Hepatocyte (in vitro differentiated cells): ENCODE results near the gene PNPLA2.

ENCODE experiments used
- EZH2 ChIP-seq: fragments of 200-600 bp; sonication (generic); IDR thresholded peaks from 2 replicates; pipeline ENCODE4 v1.6.1; 2016; ENCODE audit warnings: antibody characterized with exemption, mild to moderate bottlenecking, borderline replicate concordance
- TF ChIP-seq, protein P1 (sequence below): fragments of 200-600 bp; sonication (generic); IDR thresholded peaks from 2 replicates; pipeline ENCODE4 v1.5.1; 2016; ENCODE audit warnings: antibody characterized with exemption, mild to moderate bottlenecking; ENCODE audit not compliant: poor library complexity

DNA sequence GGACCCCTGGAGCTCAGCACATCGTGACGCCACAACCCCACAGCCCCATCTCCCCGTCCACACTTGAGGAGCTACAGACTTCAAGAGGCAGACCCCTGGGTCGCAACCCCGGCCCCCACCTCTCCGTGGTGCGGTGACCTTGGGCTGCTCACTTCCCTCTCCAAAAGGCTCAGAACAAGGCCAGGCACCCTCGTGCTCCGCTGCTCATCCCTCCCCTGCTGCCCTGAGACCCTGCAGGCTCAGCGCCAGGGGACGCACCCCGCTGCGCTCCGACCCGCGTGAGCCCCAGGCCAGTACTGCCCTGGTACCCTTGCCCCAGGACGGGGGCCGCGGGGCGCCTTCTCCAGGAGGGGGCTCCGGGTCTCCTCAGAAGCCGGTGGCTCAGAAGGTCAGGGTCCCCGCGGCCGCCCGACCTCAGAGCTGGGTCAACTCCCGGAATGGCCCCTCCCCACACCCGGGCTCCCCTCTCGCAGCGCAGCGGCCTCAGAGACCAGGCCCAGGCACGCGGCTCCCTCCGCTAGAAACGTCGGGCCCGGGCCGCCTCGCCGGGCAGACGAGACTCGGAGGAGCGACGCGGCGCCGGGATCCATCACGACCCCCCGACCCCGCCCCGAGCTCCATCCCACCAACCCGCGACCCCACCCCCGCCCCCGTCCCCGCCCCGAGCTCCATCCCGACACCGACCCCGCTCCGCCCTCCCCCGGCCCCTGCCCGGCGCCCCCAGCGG, 42.0 kb upstream of the PNPLA2 start:
- TF ChIP-seq, protein P1, sequence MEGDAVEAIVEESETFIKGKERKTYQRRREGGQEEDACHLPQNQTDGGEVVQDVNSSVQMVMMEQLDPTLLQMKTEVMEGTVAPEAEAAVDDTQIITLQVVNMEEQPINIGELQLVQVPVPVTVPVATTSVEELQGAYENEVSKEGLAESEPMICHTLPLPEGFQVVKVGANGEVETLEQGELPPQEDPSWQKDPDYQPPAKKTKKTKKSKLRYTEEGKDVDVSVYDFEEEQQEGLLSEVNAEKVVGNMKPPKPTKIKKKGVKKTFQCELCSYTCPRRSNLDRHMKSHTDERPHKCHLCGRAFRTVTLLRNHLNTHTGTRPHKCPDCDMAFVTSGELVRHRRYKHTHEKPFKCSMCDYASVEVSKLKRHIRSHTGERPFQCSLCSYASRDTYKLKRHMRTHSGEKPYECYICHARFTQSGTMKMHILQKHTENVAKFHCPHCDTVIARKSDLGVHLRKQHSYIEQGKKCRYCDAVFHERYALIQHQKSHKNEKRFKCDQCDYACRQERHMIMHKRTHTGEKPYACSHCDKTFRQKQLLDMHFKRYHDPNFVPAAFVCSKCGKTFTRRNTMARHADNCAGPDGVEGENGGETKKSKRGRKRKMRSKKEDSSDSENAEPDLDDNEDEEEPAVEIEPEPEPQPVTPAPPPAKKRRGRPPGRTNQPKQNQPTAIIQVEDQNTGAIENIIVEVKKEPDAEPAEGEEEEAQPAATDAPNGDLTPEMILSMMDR = peak; percentile 5
- no peak for TF ChIP-seq EZH2
